Loucy (cell line): ENCODE data around the gene ODAD3.

Source experiments
- H2AFZ ChIP-seq: fragments of 200-600 bp; sonication (generic); 2 replicates; pipeline ENCODE4 v1.6.0; 2016; ENCODE audit warnings: antibody characterized with exemption, mild to moderate bottlenecking, low read length, moderate library complexity
- H3F3A ChIP-seq: fragments of 200-600 bp; 2 replicates; pipeline ENCODE4 v1.6.0; 2016; ENCODE audit warnings: antibody characterized with exemption, low read depth, mild to moderate bottlenecking
- H3K27me3 ChIP-seq: fragments of 200-600 bp; sonication (generic); 2 replicates; pipeline ENCODE4 v1.6.1; 2014; ENCODE audit warnings: low read length, mild to moderate bottlenecking; ENCODE audit not compliant: insufficient read depth, poor library complexity, severe bottlenecking
- H3K36me3 ChIP-seq: fragments of 200-600 bp; sonication (generic); 2 replicates; pipeline ENCODE4 v1.6.1; 2016; ENCODE audit warnings: low read length; ENCODE audit not compliant: insufficient read depth
- H3K4me1 ChIP-seq: fragments of 200-600 bp; sonication (generic); 2 replicates; pipeline ENCODE4 v1.5.1; 2014; ENCODE audit warnings: low read length, mild to moderate bottlenecking; ENCODE audit not compliant: insufficient read depth, poor library complexity, severe bottlenecking
- H3K4me2 ChIP-seq: fragments of 200-600 bp; sonication (generic); 2 replicates; pipeline ENCODE4 v1.6.0; 2014; ENCODE audit warnings: antibody characterized with exemption, low read length, low read depth, mild to moderate bottlenecking; ENCODE audit not compliant: poor library complexity, severe bottlenecking
- H3K4me3 ChIP-seq: fragments of 200-600 bp; sonication (generic); 2 replicates; pipeline ENCODE4 v1.5.1; 2014; ENCODE audit warnings: low read length, mild to moderate bottlenecking, mixed read lengths; ENCODE audit not compliant: poor library complexity, severe bottlenecking
- H3K79me2 ChIP-seq: fragments of 200-600 bp; sonication (generic); 2 replicates; pipeline ENCODE4 v1.6.1; 2014; ENCODE audit warnings: low read length; ENCODE audit not compliant: insufficient read depth
- H3K9ac ChIP-seq: fragments of 200-600 bp; sonication (generic); 2 replicates; pipeline ENCODE4 v1.6.0; 2014; ENCODE audit warnings: mild to moderate bottlenecking, low read depth, low read length, moderate library complexity; ENCODE audit not compliant: poor library complexity, severe bottlenecking
- H3K9me2 ChIP-seq: fragments of 200-600 bp; sonication (generic); replicated peaks from 2 replicates; pipeline ENCODE4 v1.6.1; 2016; ENCODE audit warnings: low read depth, low read length, mixed read lengths
- H3K9me3 ChIP-seq: fragments of 200-600 bp; sonication (generic); 2 replicates; pipeline ENCODE4 v1.6.1; 2014; ENCODE audit warnings: mild to moderate bottlenecking, antibody characterized with exemption, low read length, low read depth; ENCODE audit not compliant: insufficient read depth
- H4K20me1 ChIP-seq: fragments of 200-600 bp; sonication (generic); 2 replicates; pipeline ENCODE4 v1.6.0; 2014; ENCODE audit warnings: antibody characterized with exemption, low read length, mild to moderate bottlenecking; ENCODE audit not compliant: insufficient read depth, poor library complexity, severe bottlenecking
- CTCF ChIP-seq: fragments of 200-600 bp; sonication (generic); conservative IDR thresholded peaks from 2 replicates; pipeline ENCODE4 v1.5.1; 2014; ENCODE audit warnings: mild to moderate bottlenecking, antibody characterized with exemption, low read length
- EZH2phosphoT487 ChIP-seq: fragments of 200-600 bp; IDR thresholded peaks from 2 replicates; pipeline ENCODE4 v1.6.1; 2018; ENCODE audit warnings: antibody characterized with exemption, mild to moderate bottlenecking, moderate library complexity, borderline replicate concordance

Gene ODAD3

GRCh38 chr19:11378319-11379189 lies 56.4 kb downstream of the ODAD3 start:
- Histone ChIP-seq H3K9ac (no peak overlapping the region), H3K9me2 (no peaks in the 10 kb centered on the region), H3K4me2 (no peak overlapping the region), H3K9me3 (no peaks in the 10 kb centered on the region), H3F3A (no peaks in the 10 kb centered on the region), H3K4me1 (peaks cover 38% of the 10 kb centered on the region), H2AFZ (no peak overlapping the region), H3K27me3 (no peaks in the 10 kb centered on the region), H4K20me1 (peaks cover 11% of the 10 kb centered on the region), H3K36me3 (no peaks in the 10 kb centered on the region), H3K79me2 (peaks cover 20% of the 10 kb centered on the region; the same call in 1 of the 2 replicates), H3K4me3 (no peak overlapping the region)
- TF ChIP-seq EZH2phosphoT487 = no peak
- peak; percentile 73 for TF ChIP-seq CTCF

GRCh38 chr19:11377756-11378155 lies 57.2 kb downstream of the ODAD3 start:
- H3K4me3 ChIP-seq = peak overlapping the region; percentile 90
- no peak overlapping the region for H3K9ac ChIP-seq
- H2AFZ ChIP-seq = no peak overlapping the region
- no peaks in the 10 kb centered on the region for H3F3A ChIP-seq
- no peaks in the 10 kb centered on the region for H3K36me3 ChIP-seq
- TF ChIP-seq EZH2phosphoT487 (no peak), CTCF (no peak)
- peak overlapping the region; percentile 92 for H3K4me2 ChIP-seq
- peaks cover 5% of the 10 kb centered on the region for H4K20me1 ChIP-seq
- no peaks in the 10 kb centered on the region for H3K9me3 ChIP-seq
- H3K79me2 ChIP-seq = peaks cover 20% of the 10 kb centered on the region; the same call in 1 of the 2 replicates
- no peaks in the 10 kb centered on the region for H3K9me2 ChIP-seq
- no peaks in the 10 kb centered on the region for H3K27me3 ChIP-seq
- peaks cover 34% of the 10 kb centered on the region for H3K4me1 ChIP-seq

- Histone ChIP-seq H3F3A (no peaks in the 10 kb centered on the region), H3K36me3 (no peaks in the 10 kb centered on the region), H3K79me2 (peaks cover 20% of the 10 kb centered on the region; the same call in 1 of the 2 replicates), H3K9me3 (no peaks in the 10 kb centered on the region), H3K4me1 (peaks cover 33% of the 10 kb centered on the region), H2AFZ (peak overlapping the region; percentile 72; the same call in 1 of the 2 replicates), H3K9ac (peak overlapping the region; percentile 93), H3K27me3 (no peaks in the 10 kb centered on the region), H4K20me1 (peaks cover 5% of the 10 kb centered on the region), H3K4me3 (peak overlapping the region; percentile 90), H3K9me2 (no peaks in the 10 kb centered on the region), H3K4me2 (peak overlapping the region; percentile 92)
- TF ChIP-seq EZH2phosphoT487 (no peak), CTCF (no peak)
These were observed 57.7 kb downstream of the ODAD3 start for GRCh38 chr19:11377237-11377636.
